Heart left ventricle (tissue), 16 donors: ENCODE measurements around the gene RREB1. TPM values are rescaled to one million over a fixed set of nuclear protein-coding genes. Genes with fewer than 3 reads are reported as not detected.

Experiments
- ATAC-seq, 4 donors: fragments of 200-7000 bp; cut with Tn5 transposase; one replicate each; pipeline ENCODE4 v1.9.1; 2020 to 2022; ENCODE audit warnings: moderate library complexity in 4 of 4, mild to moderate bottlenecking in 3 of 4, moderate number of reproducible peaks in 1 of 4
- DNase-seq, 5 donors: peaks; one replicate each; pipeline ENCODE4 v3.0.0-alpha.2; 2020
- H3K27ac ChIP-seq, 12 donors: fragments of 200-600 bp; sonication (generic) in 4 of 12; one replicate each; pipeline versions ENCODE4 v1.5.0 to v1.8.0; 2016 to 2022; ENCODE audit warnings: mild to moderate bottlenecking in 2 of 12
- H3K27me3 ChIP-seq, 9 donors: fragments of 200-600 bp; sonication (generic) in 2 of 9; one replicate each; pipeline versions ENCODE4 v1.5.1 to v1.8.0; 2016 to 2022; ENCODE audit warnings: mild to moderate bottlenecking in 3 of 9
- H3K36me3 ChIP-seq, 9 donors: fragments of 200-600 bp; sonication (generic) in 2 of 9; one replicate each; pipeline versions ENCODE4 v1.5.0 to v1.8.0; 2018 to 2022; ENCODE audit warnings: mild to moderate bottlenecking in 2 of 9
- H3K4me1 ChIP-seq, 12 donors: fragments of 200-600 bp; sonication (generic) in 4 of 12; one replicate each; pipeline versions ENCODE4 v1.5.0 to v1.8.0; 2016 to 2022; ENCODE audit warnings: mild to moderate bottlenecking in 3 of 12
- H3K4me3 ChIP-seq, 12 donors: fragments of 200-600 bp; sonication (generic) in 4 of 12; one replicate each; pipeline versions ENCODE4 v1.5.0 to v1.8.0; 2017 to 2022; ENCODE audit warnings: mild to moderate bottlenecking in 9 of 12, moderate library complexity in 4 of 12
- H3K9me3 ChIP-seq, 12 donors: fragments of 200-600 bp; sonication (generic) in 4 of 12; one replicate each; pipeline versions ENCODE4 v1.5.0 to v1.8.0; 2016 to 2022; ENCODE audit warnings: mild to moderate bottlenecking in 1 of 12
- CTCF ChIP-seq, 12 donors: fragments of 200-600 bp; sonication (generic) in 4 of 12; IDR thresholded peaks; one replicate each; pipeline versions ENCODE4 v1.5.0 to v1.8.0; 2018 to 2022; ENCODE audit warnings: antibody characterized with exemption in 12 of 12, mild to moderate bottlenecking in 5 of 12
- POLR2A ChIP-seq, 2 donors: fragments of 450-650 bp; IDR thresholded peaks; one replicate each; pipeline ENCODE4 v1.6.1; 2017; ENCODE audit warnings: antibody characterized with exemption in 2 of 2, mild to moderate bottlenecking in 2 of 2, moderate library complexity in 2 of 2
- WGBS, 4 donors: extraction: QIAGEN DNeasy Blood & Tissue Kit in 2 of 4; methylation state at CpG; one replicate each; pipeline versions ENCODE4 v1.1.5 to v1.1.7; 2013 to 2018; 5-methylcytosine and 5-hydroxymethylcytosine counted together
- intact Hi-C, 10 donors: fragments of 100-400 bp; cut with DNase I; formaldehyde crosslinking; loops; one replicate each; pipeline versions ENCODE4 v1.11.1 to v1.14.2; 2022
- polyA plus RNA-seq, 2 donors: library from polyadenylated mRNA; stranded (reverse); fragments of 200-250 nt; gene quantifications; one replicate each; pipeline ENCODE4 v1.2.3, GENCODE V29; 2013
- total RNA-seq, 9 donors: library from RNA; depleted of rRNA in 2 of 9; stranded (reverse); fragments of >200 nt in 2 of 9; fragmentation: NEBNext Ultra II Directional in 3 of 9; extraction: Animal tissue kit (Norgen Biotek cat#: 25700) in 3 of 9; gene quantifications; one replicate each; pipeline versions ENCODE4 v1.1.0 to v1.2.4, GENCODE V29; 2016 to 2023
- donor health status: ischemic (EF 13 %, LVEDD 7.1; RV severe dilation, severe dysfunction).
- donor health status: healthy with polysubstance abuse.
- donor health status: DM: no; HTN: yes; CAD: no.
- donor health status: DM: no; HTN: no; CAD: no.
- donor health status: ischemic (EF 25% LVEDD 6.9; RV normal size, moderate dysfunction).
- donor health status: ischemic (EF 25% LVEDD 5.7; RV mildly dilated, moderate dysfunction).
- donor health status: healthy.
- donor health status: DM: yes; HTN: yes; CAD: no.
- donor health status: ischemic (EF 35%, LVEDD 5.7; RV mildly dilated, moderate dysfunction).
- donor health status: nonischemic (EF 11% LVEDD 7.7; RV severe dilation, severe dysfunction).
- donor health status: DM: yes; HTN: yes; CAD: no.
- donor health status: PGD.
- donor health status: ischemic (EF 29% LVEDD 5.4; RV normal size, mild dysfunction).
- donor health status: nonischemic (EF 23%, LVEDD 6.1; RV moderate dilation, normal function).

Gene RREB1
- total and polyA plus RNA-seq, 11 donors: 8.7 to 49.4 (median 35.7) TPM

DNA sequence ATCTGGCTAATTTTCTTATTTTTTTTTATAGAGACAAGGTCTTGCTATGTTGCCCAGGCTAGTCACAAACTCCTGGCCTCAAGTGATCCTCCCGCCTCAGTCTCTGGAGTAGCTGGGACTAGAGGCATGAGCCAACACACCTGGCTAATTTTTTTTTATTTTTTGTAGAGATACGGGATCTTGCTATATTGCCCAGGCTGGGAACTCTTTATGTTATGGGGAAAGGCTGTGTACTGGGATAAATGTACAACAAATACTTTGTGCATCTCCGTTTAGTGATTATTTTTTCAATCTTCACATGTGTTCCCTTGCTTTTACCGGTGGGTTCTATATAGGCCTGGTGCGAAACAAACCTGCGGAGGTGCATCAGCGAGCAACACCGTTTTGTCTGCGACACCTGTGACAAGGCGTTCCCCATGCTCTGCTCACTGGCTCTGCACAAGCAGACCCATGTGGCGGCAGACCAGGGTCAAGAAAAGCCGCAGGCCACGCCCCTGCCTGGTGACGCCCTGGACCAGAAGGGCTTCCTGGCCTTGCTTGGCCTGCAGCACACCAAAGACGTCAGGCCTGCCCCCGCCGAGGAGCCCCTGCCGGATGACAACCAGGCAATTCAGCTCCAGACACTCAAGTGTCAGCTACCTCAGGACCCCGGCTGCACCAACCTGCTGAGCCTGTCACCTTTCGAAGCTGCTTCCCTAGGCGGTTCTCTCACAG lies 121.1 kb downstream of the RREB1 start:
- TF ChIP-seq POLR2A (IDR thresholded peaks at IDR 0.05) (no peak), CTCF (IDR thresholded peaks at IDR 0.05) (no peak)
- no peak overlapping the region for H3K27ac ChIP-seq
- peaks cover 0 to 18% (median 11%) of the 10 kb centered on the region in 12 donors for H3K4me1 ChIP-seq
- 91 to 97% (median 92%) methylated on average over 16 to 21 of the region's 21 CpGs for WGBS, 4 donors
- no peak for DNase-seq
- no peaks in the 10 kb centered on the region for H3K9me3 ChIP-seq
- no peaks in the 10 kb centered on the region for H3K27me3 ChIP-seq
- H3K36me3 ChIP-seq: peaks cover 6 to 97% (median 94%) of the 10 kb centered on the region in 9 donors
- H3K4me3 ChIP-seq: no peak overlapping the region
- intact Hi-C loops: loop anchor here in 3 of 10 donors (10.0 kb wide), 2 partner anchors 114 to 124 kb away; partner anchors contain the start of gene RREB1 (in 1 of the 3)
- no peak for ATAC-seq

GRCh38 chr6:7229376-7230326 lies 121.9 kb downstream of the RREB1 start:
- no peak for ATAC-seq
- intact Hi-C loops: loop anchor here in 7 of 10 donors (10.0 kb wide), 5 partner anchors 115 to 325 kb away; partner anchors contain the start of gene RREB1 (in 2 of the 7)
- WGBS, 4 donors: 94 to 96% (median 94%) methylated on average over 39 to 62 of the region's 62 CpGs

DNA sequence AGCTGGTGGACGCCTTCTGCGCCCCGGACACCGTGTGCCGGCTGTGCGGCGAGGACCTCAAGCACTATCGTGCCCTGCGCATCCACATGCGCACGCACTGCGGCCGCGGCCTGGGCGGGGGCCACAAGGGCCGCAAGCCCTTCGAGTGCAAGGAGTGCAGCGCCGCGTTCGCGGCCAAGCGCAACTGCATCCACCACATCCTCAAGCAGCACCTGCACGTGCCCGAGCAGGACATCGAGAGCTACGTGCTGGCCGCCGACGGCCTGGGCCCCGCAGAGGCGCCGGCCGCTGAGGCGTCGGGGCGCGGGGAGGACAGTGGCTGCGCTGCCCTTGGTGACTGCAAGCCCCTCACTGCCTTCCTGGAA lies 122.5 kb downstream of the RREB1 start:
- Histone ChIP-seq H3K36me3 (peaks cover 6 to 100% (median 94%) of the 10 kb centered on the region in 9 donors), H3K4me1 (peaks cover 0 to 10% (median under 1%) of the 10 kb centered on the region in 12 donors), H3K27me3 (no peaks in the 10 kb centered on the region), H3K9me3 (no peaks in the 10 kb centered on the region), H3K4me3 (no peak overlapping the region), H3K27ac (no peak overlapping the region)
- no peak for DNase-seq
- 97 to 100% (median 98%) methylated on average over 30 to 39 of the region's 39 CpGs for WGBS, 4 donors
- no peak for ATAC-seq
- intact Hi-C loops: loop anchor here in 4 of 10 donors (10.0 kb wide), 4 partner anchors 126 to 326 kb away; partner anchors contain the start of gene RREB1 (in 1 of the 4)
- no peak for TF ChIP-seq CTCF (IDR thresholded peaks at IDR 0.05)
- no peak for TF ChIP-seq POLR2A (IDR thresholded peaks at IDR 0.05)

More at GRCh38 chr6:7229376-7230326, 121.9 kb downstream of the RREB1 start:
- H3K4me3 ChIP-seq: no peak overlapping the region
- no peak for DNase-seq
- TF ChIP-seq POLR2A (IDR thresholded peaks at IDR 0.05) (no peak), CTCF (IDR thresholded peaks at IDR 0.05) (no peak)
- H3K4me1 ChIP-seq: peaks cover 0 to 15% (median 7%) of the 10 kb centered on the region in 12 donors
- H3K9me3 ChIP-seq: no peaks in the 10 kb centered on the region
- H3K36me3 ChIP-seq: peaks cover 6 to 100% (median 94%) of the 10 kb centered on the region in 9 donors
- H3K27me3 ChIP-seq: no peaks in the 10 kb centered on the region
- no peak overlapping the region for H3K27ac ChIP-seq
